Mesodermal cell (in vitro differentiated cells): ENCODE results near the gene DNAH17.

Experiments used
- H3K27ac ChIP-seq: 2 replicates; pipeline ENCODE4 v1.7.0; 2013; ENCODE audit warnings: mild to moderate bottlenecking, low read depth, low read length, moderate library complexity; ENCODE audit not compliant: severe bottlenecking
- H3K36me3 ChIP-seq: 2 replicates; pipeline ENCODE4 v1.7.1; 2013; ENCODE audit warnings: mild to moderate bottlenecking, low read length, moderate library complexity; ENCODE audit not compliant: control insufficient read depth, insufficient read depth
- H3K4me1 ChIP-seq: one replicate; pipeline ENCODE4 v1.7.1; 2013; ENCODE audit warnings: mild to moderate bottlenecking, low read length; ENCODE audit not compliant: insufficient read depth, control insufficient read depth, poor library complexity, severe bottlenecking
- H3K4me3 ChIP-seq: 2 replicates; pipeline ENCODE4 v1.7.0; 2013; ENCODE audit warnings: low read length, control low read depth, mild to moderate bottlenecking; ENCODE audit not compliant: insufficient read depth, poor library complexity, severe bottlenecking; ENCODE audit errors: extremely low read depth
- H3K9me3 ChIP-seq: 2 replicates; pipeline ENCODE4 v1.7.1; 2013; ENCODE audit warnings: mild to moderate bottlenecking, low read length, moderate library complexity; ENCODE audit not compliant: control insufficient read depth
- WGBS, 2 experiments: methylation state at CpG; one replicate each; pipeline ENCODE4 v1.1.5; 2013; ENCODE audit warnings: missing lambda C conversion rate in 2 of 2; ENCODE audit not compliant: insufficient coverage in 2 of 2; 5-methylcytosine and 5-hydroxymethylcytosine counted together

Gene DNAH17

DNA sequence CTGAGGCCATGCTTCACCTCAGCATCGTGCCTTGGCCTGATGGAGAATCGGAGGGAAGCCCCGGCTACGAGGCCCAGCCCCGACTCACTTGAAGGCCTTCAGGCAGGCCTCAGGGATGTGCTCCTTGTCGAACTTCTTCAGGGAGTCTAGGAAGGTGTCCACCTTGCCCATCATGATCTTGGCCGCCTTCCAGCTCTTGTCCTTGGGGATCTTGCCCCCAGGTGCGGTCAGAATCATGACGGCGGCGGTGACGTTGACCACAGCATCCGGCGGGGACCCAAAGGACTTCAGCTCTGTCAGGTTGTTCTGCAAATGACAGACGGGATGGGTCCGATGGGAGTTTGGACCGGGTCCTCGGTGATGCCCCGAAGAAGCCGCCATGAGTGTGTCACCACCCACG, 117.5 kb downstream of the DNAH17 start:
- no peaks in the 10 kb centered on the region for H3K9me3 ChIP-seq
- no peaks in the 10 kb centered on the region for H3K4me1 ChIP-seq
- H3K36me3 ChIP-seq, result no peaks in the 10 kb centered on the region
- H3K27ac ChIP-seq, result no peak overlapping the region
- 93 to 95% methylated on average over 20 to 21 of the region's 21 CpGs for WGBS, 2 experiments
- no peak overlapping the region for H3K4me3 ChIP-seq

DNA sequence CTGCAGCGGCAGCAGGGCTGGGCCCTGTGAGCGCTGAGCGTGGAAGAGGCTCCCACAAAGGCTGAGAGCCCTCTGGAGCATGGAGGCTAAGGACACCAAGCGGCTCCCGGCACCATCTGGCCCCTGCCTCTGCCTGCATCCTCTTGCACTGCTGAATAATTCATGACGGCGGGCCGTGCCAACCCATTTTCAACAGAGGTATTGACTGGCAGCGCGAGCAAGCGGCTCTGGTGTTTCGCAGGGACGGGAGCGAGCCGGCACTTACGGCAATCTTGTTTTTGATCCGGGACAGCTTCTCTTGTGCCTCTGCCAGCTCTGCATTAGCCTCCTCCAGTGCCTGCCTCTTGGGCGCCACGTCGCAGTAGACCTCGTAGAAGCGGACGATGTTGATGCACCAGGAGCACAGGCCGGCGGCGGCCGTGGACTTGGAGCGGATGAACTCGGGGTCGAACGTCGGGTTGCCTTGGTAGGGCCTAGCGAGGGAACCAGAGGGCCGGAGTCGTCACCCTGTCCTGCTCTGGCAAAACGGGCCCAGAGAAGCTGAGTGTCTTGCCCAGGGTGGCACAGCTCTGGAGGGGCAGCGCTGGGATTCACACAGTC, 118.4 kb downstream of the DNAH17 start:
- Histone ChIP-seq H3K36me3 (no peaks in the 10 kb centered on the region), H3K27ac (no peak overlapping the region), H3K4me3 (no peak overlapping the region), H3K9me3 (no peaks in the 10 kb centered on the region), H3K4me1 (no peaks in the 10 kb centered on the region)
- WGBS, 2 experiments, result 93 to 97% methylated on average over 33 to 36 of the region's 37 CpGs

DNA sequence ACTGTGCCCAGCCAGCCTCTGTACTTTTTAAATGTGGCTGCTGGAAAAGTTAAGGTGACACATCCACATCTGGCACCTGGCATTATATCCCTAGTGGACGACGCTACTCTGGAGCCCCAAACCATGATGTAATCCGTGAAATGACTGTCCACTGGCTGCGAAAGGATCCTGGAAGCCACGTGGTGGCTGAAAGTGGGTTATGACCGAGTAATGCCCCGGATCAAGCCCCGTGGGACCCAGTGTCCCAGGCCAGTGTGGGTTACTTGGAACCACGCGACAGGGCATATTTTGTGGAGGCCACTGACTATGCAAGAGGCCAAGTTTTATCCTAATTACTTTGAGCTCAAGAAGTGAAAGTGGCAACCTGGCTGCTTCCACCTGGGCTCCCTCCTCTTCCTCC, 119.1 kb downstream of the DNAH17 start:
- H3K27ac ChIP-seq, result no peak overlapping the region
- H3K4me1 ChIP-seq, result no peaks in the 10 kb centered on the region
- H3K4me3 ChIP-seq, result no peak overlapping the region
- no peaks in the 10 kb centered on the region for H3K36me3 ChIP-seq
- H3K9me3 ChIP-seq, result no peaks in the 10 kb centered on the region
- 96 to 97% methylated on average over 10 of the region's 10 CpGs for WGBS, 2 experiments

DNA sequence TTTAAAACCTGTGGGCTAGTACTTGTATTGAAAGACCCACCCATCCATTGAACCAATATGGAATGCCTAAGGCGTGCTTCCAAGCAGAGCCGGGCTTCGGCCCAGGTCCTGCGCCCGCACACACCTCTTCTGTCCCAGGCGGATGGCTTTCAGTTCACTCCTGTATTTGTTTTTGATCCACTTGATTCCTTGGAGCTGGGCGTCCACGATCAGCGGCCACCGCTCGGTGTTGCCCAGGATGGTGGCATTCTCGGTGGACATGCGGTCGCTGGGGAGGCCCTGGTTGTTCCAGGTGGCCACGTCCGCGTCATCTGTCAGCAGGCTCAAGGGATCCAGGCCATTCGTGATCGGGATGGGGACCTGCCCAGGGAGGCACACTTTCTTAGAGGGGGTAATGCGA, 122.8 kb downstream of the DNAH17 start:
- H3K4me3 ChIP-seq, result no peak overlapping the region
- peaks cover 3% of the 10 kb centered on the region for H3K4me1 ChIP-seq
- no peaks in the 10 kb centered on the region for H3K9me3 ChIP-seq
- no peak overlapping the region for H3K27ac ChIP-seq
- 95 to 99% methylated on average over 19 to 20 of the region's 20 CpGs for WGBS, 2 experiments
- no peaks in the 10 kb centered on the region for H3K36me3 ChIP-seq

DNA sequence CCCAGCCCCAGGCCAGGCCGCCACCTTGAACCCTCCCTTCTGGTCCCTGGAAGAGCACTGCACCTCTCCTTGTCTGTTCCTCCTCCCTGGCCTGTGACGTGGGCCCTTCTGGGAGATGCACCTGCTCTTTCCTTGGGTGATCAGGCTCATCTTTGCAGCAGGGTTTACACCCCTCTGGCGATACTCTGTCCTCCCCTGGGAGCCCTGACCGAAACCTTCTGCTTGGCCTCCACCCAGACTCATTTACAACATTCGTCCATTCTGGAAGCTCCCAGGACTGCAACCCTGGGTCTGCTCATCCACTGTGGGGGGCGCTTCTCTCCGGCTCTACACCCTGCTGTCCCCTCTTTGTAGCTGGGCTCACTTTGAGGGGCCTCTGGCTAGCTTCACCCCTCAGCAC, 125.4 kb downstream of the DNAH17 start:
- WGBS, 2 experiments, result 91 to 96% methylated on average over 7 of the region's 7 CpGs
- Histone ChIP-seq H3K4me1 (peaks cover 3% of the 10 kb centered on the region), H3K9me3 (peaks cover 4% of the 10 kb centered on the region), H3K36me3 (no peaks in the 10 kb centered on the region), H3K4me3 (no peak overlapping the region), H3K27ac (no peak overlapping the region)

DNA sequence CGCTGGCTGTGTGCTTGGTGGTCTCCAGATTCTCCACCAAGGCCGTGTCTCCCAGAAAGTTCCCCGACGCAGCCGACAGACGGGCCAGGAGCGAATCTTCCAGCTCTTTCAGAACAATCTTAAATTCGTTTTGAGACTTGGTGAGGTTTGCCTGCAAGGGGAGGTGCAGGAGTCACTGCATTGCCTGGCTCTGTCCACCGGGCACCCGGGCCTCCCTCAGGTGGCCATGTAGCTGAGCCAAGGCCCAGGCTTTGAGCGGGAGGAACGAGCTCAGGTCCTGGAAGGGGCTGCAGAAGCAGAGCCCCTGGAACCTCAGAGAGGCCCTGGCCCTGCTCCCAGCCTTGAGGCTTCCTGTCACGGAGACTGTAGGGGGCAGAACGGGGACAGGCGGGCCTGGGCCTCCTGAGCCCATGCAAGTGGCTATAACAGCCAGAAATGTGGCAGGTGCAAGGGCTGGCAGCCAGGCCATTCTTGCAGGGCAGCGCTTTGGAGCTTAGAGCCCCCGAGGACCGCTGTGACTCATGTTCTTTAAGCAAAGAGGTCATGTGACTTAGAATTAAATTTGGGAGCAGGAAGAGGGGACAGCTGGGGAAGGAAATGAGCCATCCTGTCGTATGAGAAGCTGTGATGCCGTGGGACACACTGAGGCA, 126.4 kb downstream of the DNAH17 start:
- Histone ChIP-seq H3K36me3 (no peaks in the 10 kb centered on the region), H3K9me3 (peaks cover 4% of the 10 kb centered on the region), H3K27ac (no peak overlapping the region), H3K4me1 (peaks cover 3% of the 10 kb centered on the region), H3K4me3 (no peak overlapping the region)
- WGBS, 2 experiments, result 82 to 83% methylated on average over 17 to 20 of the region's 20 CpGs

DNA sequence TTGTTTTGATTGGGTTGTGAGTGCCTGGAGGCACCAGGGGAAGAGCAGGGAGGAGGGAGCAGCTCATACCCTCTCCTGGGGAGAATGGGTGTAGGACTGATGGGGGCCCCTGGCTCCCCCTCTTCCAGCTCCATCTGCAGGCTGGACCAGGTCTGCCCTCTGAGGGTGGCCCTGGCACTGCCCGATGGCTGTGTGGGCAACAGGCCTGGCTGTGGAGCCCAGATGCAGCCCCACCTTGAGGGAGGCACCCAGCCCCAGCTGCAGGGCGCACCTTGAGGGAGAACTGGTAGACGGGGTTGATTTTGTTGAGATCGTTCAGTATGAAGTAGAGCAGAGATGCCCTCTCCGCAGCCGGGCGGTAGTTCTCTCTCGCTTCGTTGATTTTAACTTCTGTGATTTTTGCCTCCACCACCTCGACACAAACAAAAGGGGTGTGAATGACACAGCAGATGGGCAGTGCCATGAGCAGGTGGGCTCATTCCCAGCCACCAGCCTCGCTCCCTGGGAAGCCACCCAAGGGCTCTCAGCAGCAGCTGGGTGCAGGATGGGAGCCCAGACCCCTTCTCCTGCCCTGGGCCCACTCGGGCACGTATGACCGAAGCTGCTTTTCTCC, 127.1 kb downstream of the DNAH17 start:
- H3K27ac ChIP-seq, result no peak overlapping the region
- H3K4me1 ChIP-seq, result peaks cover 3% of the 10 kb centered on the region
- 90 to 93% methylated on average over 14 of the region's 14 CpGs for WGBS, 2 experiments

DNA sequence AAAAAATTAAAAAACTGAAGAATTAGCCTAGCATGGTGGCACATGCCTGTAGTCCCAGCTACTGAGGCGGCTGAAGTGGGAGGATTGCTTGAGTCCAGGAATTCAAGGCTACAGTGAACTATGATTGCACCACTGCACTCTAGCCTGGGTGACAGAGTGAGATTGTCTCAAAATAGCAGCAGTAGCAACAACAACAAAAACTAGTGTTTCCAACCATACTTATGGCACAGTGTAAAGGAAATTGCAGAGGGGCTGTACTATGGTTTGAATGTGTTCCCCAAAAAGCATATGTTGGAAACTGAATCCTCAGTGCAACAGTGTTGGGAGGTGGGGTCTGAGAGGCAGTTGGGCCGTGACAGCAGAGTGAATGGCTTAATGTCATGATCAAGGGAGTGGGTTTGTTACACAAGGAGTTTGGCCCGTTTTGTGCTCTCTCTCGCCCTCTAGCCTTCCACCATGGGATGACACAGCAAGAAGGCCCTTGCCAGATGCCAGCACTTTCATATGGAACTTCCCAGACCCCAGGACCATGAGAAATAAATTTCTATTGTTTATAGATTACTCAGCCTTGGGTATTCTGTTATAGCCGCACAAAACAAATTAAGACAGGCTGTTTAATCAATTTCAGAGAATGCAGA, 128.7 kb downstream of the DNAH17 start:
- peaks cover 6% of the 10 kb centered on the region for H3K4me1 ChIP-seq
- no peak overlapping the region for H3K27ac ChIP-seq
- H3K9me3 ChIP-seq, result peaks cover 4% of the 10 kb centered on the region
- WGBS, 2 experiments, result 68 to 100% methylated on average over 1 to 4 of the region's 5 CpGs
- H3K4me3 ChIP-seq, result no peak overlapping the region
- H3K36me3 ChIP-seq, result no peaks in the 10 kb centered on the region

More for the DNA sequence above, 127.1 kb downstream of the DNAH17 start:
- H3K36me3 ChIP-seq, result no peaks in the 10 kb centered on the region
- H3K4me3 ChIP-seq, result no peak overlapping the region
- peaks cover 4% of the 10 kb centered on the region for H3K9me3 ChIP-seq

DNA sequence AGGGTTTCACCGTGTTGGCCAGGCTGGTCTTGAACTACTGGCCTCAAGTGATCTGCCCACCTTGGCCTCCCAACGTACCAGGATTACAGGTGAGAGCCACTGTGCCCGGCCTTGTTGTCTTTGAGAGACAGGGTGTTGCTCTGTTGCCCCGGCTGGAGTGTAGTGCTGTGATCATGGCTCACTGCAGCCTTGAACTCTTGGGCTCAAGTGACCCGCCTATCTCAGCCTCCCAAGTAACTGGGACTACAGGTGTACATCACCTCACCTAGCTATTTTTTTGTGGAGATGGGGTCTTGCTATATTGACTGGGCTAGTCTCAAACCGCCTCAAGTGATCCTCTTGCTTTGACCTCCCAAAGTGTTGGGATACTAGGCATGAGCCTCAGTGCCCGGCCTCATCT, 130.4 kb downstream of the DNAH17 start:
- Histone ChIP-seq H3K36me3 (no peaks in the 10 kb centered on the region), H3K4me1 (peaks cover 6% of the 10 kb centered on the region), H3K9me3 (peaks cover 4% of the 10 kb centered on the region), H3K4me3 (no peak overlapping the region), H3K27ac (no peak overlapping the region)
- 85 to 92% methylated on average over 5 of the region's 7 CpGs for WGBS, 2 experiments

DNA sequence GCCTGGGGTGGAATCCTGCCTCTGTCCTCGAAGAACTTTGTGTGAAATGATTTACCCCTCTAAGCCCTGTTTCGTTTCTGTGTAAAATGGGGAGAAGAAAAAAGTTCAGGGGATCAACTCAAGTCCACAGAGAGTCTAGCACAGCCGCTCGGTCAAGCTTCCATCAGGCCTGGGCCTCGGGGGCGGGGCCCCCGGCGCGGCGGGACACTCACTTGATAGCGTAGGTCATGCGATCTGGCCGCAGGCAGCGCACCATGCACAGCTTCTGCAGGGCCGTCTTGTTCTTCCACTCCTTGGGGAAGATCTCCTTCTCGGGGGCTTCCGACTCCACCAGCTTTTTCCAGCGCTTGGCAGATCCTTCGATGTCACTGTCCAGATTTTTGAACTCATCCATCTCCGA, 132.8 kb downstream of the DNAH17 start:
- WGBS, 2 experiments, result 95% methylated on average over 18 of the region's 20 CpGs

More for the DNA sequence above, 132.8 kb downstream of the DNAH17 start:
- H3K36me3 ChIP-seq, result no peaks in the 10 kb centered on the region
- H3K27ac ChIP-seq, result no peak overlapping the region
- H3K4me3 ChIP-seq, result no peak overlapping the region
- peaks cover 3% of the 10 kb centered on the region for H3K4me1 ChIP-seq
- H3K9me3 ChIP-seq, result peaks cover 4% of the 10 kb centered on the region
